GM12865 (cell line): Measurements from ENCODE around the gene MEGF9.

Source experiments
- DNase-seq: peaks from one replicate; pipeline ENCODE4 v3.0.0; 2010; ENCODE audit warnings: low read depth
- H3K4me3 ChIP-seq: 2 replicates; pipeline ENCODE4 v1.5.1; 2011; ENCODE audit warnings: mild to moderate bottlenecking, low read depth, low read length, control low read depth
- TF ChIP-seq, protein P1 (sequence below): IDR thresholded peaks from 2 replicates; pipeline ENCODE4 v1.5.1; 2011; ENCODE audit warnings: low read length, control low read depth, low read depth, inconsistent platforms; ENCODE audit not compliant: insufficient read depth; ENCODE audit errors: missing control alignments

MEGF9 gene

DNA sequence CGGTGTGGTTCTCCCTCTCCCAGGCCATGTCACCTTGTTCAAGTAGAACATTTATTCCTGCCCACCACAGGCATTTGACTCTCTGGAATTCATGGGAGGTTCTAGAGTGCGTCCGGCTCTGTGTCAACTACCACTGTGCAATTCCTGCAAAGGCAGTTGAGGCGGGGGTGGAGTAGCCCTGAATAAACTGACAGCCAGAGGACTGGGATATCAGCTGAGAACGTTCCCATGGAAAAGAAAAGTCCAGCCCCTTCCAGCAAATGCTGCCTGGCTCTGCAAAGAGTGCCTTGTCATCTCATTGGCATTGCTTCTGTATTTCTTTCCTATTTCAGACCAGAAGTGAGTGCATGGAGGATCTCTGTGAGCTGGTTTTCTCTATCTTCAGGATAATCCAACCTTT lies 18.9 kb upstream of the MEGF9 start:
- H3K4me3 ChIP-seq, result no peak overlapping the region
- DNase-seq, result no peak
- TF ChIP-seq, protein P1, sequence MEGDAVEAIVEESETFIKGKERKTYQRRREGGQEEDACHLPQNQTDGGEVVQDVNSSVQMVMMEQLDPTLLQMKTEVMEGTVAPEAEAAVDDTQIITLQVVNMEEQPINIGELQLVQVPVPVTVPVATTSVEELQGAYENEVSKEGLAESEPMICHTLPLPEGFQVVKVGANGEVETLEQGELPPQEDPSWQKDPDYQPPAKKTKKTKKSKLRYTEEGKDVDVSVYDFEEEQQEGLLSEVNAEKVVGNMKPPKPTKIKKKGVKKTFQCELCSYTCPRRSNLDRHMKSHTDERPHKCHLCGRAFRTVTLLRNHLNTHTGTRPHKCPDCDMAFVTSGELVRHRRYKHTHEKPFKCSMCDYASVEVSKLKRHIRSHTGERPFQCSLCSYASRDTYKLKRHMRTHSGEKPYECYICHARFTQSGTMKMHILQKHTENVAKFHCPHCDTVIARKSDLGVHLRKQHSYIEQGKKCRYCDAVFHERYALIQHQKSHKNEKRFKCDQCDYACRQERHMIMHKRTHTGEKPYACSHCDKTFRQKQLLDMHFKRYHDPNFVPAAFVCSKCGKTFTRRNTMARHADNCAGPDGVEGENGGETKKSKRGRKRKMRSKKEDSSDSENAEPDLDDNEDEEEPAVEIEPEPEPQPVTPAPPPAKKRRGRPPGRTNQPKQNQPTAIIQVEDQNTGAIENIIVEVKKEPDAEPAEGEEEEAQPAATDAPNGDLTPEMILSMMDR, result no peak

DNA sequence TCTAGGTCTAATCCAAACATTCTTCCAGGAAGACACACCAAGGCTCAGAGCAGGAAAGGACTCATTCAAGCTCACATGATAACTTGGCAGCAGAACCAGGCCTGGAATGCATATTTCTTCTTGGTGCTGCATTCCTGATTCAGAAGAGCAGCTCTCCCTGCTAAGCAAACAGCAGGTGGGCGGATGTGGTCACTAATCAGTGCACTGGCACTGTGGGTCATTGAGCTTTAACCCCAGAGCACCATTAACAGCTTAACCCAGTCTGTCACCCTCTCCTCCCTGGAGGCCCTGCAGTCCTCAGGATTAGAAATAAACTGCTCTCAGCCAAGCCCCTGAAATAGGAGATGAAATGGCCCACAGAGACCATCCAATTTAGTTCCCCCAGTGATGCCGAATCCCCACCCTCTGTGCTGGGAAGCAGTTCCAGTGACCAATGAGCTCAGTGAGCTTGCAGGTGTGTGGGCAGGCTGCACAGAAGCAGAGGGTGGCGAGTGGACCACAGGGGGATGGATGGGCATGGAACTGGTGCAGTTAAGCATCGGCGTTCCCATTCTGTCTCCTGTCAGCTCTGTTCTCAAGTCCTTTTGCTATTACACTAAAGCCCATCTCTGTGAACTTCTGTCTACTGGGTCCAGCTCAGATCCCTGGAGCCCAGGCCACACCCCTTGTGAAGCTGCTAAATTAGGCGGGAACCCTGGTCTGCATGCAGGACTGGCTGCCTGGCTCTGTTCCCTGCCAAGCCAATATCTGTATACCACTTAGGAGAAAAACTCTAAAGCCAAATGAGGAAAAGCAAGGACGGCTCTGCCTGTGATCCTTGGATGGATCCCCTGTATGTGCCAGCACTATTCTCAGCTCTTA lies 16.6 kb upstream of the MEGF9 start:
- TF ChIP-seq, protein P1, result no peak
- H3K4me3 ChIP-seq, result no peak overlapping the region
- DNase-seq, result peak; percentile 57

DNA sequence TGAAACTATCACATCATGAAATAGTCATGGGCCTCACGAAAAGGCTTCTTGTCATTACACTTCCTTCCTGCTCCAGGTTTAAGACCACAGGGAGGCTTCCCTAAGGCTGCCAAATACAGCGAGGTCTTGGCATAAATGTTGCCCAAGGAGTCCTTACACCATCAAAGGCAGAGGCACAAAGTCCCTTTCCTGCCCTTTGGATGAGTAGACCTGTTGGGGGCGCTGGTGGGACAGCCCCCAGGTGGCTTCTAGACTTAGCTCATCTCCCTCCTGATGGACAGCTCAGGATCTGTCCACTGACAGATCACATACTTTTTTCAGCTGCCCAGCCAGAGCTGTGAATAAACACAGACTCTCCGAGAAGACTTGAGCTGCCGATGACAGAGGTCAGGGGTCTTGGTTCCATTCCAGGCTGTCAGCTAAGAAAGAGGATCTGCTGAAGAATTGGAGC lies 15.5 kb upstream of the MEGF9 start:
- peak; percentile 37 for DNase-seq
- no peak overlapping the region for H3K4me3 ChIP-seq
- TF ChIP-seq, protein P1, result peak; percentile 26

DNA sequence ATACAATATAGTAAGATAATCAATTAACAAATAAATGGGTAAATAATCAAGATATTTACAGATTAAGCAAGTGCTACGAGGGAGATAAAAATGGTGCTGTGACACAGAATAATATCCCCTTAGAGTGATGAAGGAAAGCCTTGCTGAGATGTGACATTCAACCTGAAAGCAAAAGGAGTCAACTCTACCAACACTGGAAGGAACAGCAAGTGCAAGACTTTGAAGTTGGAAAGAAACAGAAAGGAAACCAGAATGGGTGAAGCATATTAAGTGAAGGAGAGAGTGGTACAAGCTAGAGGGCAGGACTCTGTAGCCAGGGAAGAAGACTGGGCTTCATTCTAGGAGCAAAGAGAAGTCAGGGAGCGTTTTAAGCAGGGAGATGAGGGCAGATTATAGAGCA lies 12.2 kb upstream of the MEGF9 start:
- H3K4me3 ChIP-seq, result no peak overlapping the region
- TF ChIP-seq, protein P1, result no peak
- peak; percentile 43 for DNase-seq

DNA sequence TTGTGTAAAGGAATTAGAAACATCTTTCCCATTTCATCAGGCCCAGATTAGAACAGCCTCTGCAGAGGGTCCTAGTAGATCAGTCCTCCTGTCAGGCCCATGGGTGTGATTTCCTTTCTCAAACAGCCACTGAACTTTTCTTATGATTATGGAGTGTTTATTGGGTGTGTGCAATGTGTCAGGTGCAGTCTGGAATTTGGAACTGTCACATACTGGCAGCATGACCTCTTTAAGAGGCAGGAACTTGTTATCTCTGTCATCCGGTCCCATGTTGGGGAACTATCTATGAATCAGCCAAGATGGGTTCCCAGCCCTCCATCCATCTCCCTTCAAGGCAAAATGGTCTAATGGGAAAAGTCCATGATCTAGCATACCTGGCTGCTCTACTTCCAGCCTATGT lies 11.6 kb upstream of the MEGF9 start:
- no peak overlapping the region for H3K4me3 ChIP-seq
- DNase-seq, result no peak

DNA sequence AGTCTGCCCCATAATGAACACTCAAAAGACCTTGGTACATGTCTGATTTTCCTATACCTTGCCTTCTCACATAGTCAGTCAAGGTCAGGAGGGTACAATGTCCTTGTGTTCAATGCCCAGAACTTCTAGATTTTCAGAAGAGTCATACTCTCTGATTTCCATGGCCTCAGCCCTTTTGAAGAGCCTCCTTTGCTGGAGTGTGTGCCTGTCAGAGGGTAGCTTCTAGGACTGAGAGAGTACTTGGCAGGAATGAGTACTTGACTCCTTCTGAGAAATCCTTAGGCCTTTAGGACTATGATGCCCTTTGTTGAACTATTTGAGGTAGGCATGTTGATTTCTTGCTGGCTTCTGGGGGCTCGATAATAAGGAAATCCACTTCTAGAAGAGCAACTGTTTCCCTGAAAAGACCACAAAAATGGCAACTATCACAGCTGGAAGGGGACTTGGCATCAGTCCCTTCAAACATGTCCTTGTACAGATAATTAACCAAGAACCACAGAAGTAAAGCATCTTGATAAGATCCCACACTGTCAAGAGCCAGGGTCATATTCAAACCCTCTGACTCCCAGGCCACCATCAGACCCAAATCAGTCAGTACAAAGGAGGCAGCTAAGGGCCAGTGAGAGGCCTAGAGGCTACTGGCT lies 10.6 kb upstream of the MEGF9 start:
- DNase-seq, result no peak
- TF ChIP-seq, protein P1, result no peak

More for the DNA sequence above, 11.6 kb upstream of the MEGF9 start:
- TF ChIP-seq, protein P1, result no peak

More for the DNA sequence above, 10.6 kb upstream of the MEGF9 start:
- no peak overlapping the region for H3K4me3 ChIP-seq
